K562 (cell line): ENCODE measurements around the gene RNF2.

ENCODE experiments used
- CTCF ChIP-seq, 3 experiments: IDR thresholded peaks in 2 of 3; conservative IDR thresholded peaks in 1 of 3; 2 replicates each; pipeline ENCODE4 v1.5.1; 2011 to 2012; ENCODE audit warnings: low read length in 3 of 3, mild to moderate bottlenecking in 3 of 3, control low read depth in 2 of 3, improper control_type of control experiment in 1 of 3, inconsistent platforms in 1 of 3, low read depth in 1 of 3, mixed read lengths in 1 of 3, moderate library complexity in 1 of 3; ENCODE audit not compliant: insufficient read depth in 2 of 3
- EZH2 ChIP-seq: IDR thresholded peaks from 2 replicates; pipeline ENCODE4 v1.6.1; 2012; ENCODE audit warnings: low read depth, mild to moderate bottlenecking, inconsistent platforms, low read length, borderline replicate concordance
- FOXA3 ChIP-seq, 2 experiments: fragments of 450-650 bp in 1 of 2; sonication (generic) in 1 of 2; formaldehyde crosslinking; IDR thresholded peaks in 1 of 2; conservative IDR thresholded peaks in 1 of 2; 2 replicates each; pipeline versions ENCODE4 v1.4.0 to v1.8.0; 2020 to 2022; ENCODE audit warnings: mild to moderate bottlenecking in 2 of 2, missing genetic modification reagents in 1 of 2
- POLR2AphosphoS5 ChIP-seq: IDR thresholded peaks from 2 replicates; pipeline ENCODE4 v1.6.1; 2011; ENCODE audit warnings: mild to moderate bottlenecking, low read depth, low read length, moderate library complexity; ENCODE audit not compliant: control insufficient read depth, insufficient read depth
- SIN3A ChIP-seq, 2 experiments: fragments of 150-350 bp in 1 of 2; IDR thresholded peaks; 2 replicates each; pipeline ENCODE4 v1.6.1; 2011 to 2016; ENCODE audit warnings: borderline replicate concordance in 2 of 2, low read depth in 2 of 2, low read length in 2 of 2, mild to moderate bottlenecking in 2 of 2, moderate library complexity in 2 of 2; ENCODE audit not compliant: control insufficient read depth in 1 of 2
- USF2 ChIP-seq: sonication (generic); formaldehyde crosslinking; IDR thresholded peaks from 2 replicates; pipeline ENCODE4 v1.5.0; 2020; ENCODE audit warnings: missing genetic modification reagents
- ZNF354B ChIP-seq: fragments of 250-450 bp; sonication (Bioruptor Pico); IDR thresholded peaks from 2 replicates; pipeline ENCODE4 v1.4.0; 2020
- ZNF551 ChIP-seq: fragments of 250-450 bp; sonication (Bioruptor Pico); IDR thresholded peaks from 2 replicates; pipeline ENCODE4 v1.5.0; 2021; ENCODE audit warnings: mild to moderate bottlenecking, moderate library complexity
- TF ChIP-seq, protein P1 (sequence below): sonication (generic); formaldehyde crosslinking; IDR thresholded peaks from 2 replicates; pipeline ENCODE4 v1.8.0; 2023; ENCODE audit warnings: missing genetic modification reagents, mild to moderate bottlenecking, borderline replicate concordance

GRCh38 chr1:185062710-185063370, 17.5 kb downstream of the RNF2 start:
- TF ChIP-seq, protein P1, sequence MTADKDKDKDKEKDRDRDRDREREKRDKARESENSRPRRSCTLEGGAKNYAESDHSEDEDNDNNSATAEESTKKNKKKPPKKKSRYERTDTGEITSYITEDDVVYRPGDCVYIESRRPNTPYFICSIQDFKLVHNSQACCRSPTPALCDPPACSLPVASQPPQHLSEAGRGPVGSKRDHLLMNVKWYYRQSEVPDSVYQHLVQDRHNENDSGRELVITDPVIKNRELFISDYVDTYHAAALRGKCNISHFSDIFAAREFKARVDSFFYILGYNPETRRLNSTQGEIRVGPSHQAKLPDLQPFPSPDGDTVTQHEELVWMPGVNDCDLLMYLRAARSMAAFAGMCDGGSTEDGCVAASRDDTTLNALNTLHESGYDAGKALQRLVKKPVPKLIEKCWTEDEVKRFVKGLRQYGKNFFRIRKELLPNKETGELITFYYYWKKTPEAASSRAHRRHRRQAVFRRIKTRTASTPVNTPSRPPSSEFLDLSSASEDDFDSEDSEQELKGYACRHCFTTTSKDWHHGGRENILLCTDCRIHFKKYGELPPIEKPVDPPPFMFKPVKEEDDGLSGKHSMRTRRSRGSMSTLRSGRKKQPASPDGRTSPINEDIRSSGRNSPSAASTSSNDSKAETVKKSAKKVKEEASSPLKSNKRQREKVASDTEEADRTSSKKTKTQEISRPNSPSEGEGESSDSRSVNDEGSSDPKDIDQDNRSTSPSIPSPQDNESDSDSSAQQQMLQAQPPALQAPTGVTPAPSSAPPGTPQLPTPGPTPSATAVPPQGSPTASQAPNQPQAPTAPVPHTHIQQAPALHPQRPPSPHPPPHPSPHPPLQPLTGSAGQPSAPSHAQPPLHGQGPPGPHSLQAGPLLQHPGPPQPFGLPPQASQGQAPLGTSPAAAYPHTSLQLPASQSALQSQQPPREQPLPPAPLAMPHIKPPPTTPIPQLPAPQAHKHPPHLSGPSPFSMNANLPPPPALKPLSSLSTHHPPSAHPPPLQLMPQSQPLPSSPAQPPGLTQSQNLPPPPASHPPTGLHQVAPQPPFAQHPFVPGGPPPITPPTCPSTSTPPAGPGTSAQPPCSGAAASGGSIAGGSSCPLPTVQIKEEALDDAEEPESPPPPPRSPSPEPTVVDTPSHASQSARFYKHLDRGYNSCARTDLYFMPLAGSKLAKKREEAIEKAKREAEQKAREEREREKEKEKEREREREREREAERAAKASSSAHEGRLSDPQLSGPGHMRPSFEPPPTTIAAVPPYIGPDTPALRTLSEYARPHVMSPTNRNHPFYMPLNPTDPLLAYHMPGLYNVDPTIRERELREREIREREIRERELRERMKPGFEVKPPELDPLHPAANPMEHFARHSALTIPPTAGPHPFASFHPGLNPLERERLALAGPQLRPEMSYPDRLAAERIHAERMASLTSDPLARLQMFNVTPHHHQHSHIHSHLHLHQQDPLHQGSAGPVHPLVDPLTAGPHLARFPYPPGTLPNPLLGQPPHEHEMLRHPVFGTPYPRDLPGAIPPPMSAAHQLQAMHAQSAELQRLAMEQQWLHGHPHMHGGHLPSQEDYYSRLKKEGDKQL (CRISPR knock-in tag) = no peak
- TF ChIP-seq SIN3A (IDR thresholded peaks at IDR 0.05; ENCODE audit: borderline replicate concordance in 2 of 2, control insufficient read depth in 1 of 2, low read depth in 2 of 2, low read length in 2 of 2) (no peak), CTCF (IDR thresholded peaks at IDR 0.05 in 2 of 3, conservative IDR thresholded peaks at IDR 0.05 in 1 of 3; ENCODE audit: insufficient read depth in 2 of 3, low read depth in 1 of 3, low read length in 3 of 3) (no peak), POLR2AphosphoS5 (no peak), ZNF354B (CRISPR knock-in tag) (no peak), EZH2 (no peak), USF2 (CRISPR knock-in tag) (no peak), ZNF551 (CRISPR knock-in tag) (no peak), FOXA3 (CRISPR knock-in tag; conservative IDR thresholded peaks at IDR 0.05 in 1 of 2, IDR thresholded peaks at IDR 0.05 in 1 of 2) (no peak)
